Measurements from ENCODE around the gene C11orf68.
"Not testable (repeated sequence)": the region's sequence is repeated elsewhere in the genome, so short reads cannot be mapped to it uniquely, and the experiment has no call there.

GRCh38 chr11:65951641-65952040 is 32.8 kb upstream of the C11orf68 start:
- TF ChIP-seq POLR2AphosphoS5 (IDR thresholded peaks at IDR 0.05; ENCODE audit: borderline replicate concordance, low read depth, low read length); EZH2 (IDR thresholded peaks at IDR 0.05); FOXP2 (optimal IDR thresholded peaks at IDR 0.05; ENCODE audit: control extremely low read depth, extremely low read length, insufficient read depth): not testable (repeated sequence)
